ENCODE results near the gene MBD4. TPM values are rescaled to one million over a fixed set of nuclear protein-coding genes. Genes with fewer than 3 reads are reported as not detected.

Gene MBD4
- total RNA-seq, 4 donors from 2014 or later = 15.5 to 42.0 (median 32.8) TPM

- Histone ChIP-seq H3K4me1 (peaks cover 0 to 10% (median 6%) of the 10 kb centered on the region in 4 donors), H3K4me3 (no peak overlapping the region), H3K36me3 (peaks cover 0 to 68% (median 0%) of the 10 kb centered on the region in 3 donors), H3K27me3 (no peaks in the 10 kb centered on the region), H3K27ac (peak overlapping the region in 2 of 4 donors; percentile 63 to 78), H3K9me3 (no peaks in the 10 kb centered on the region)
- WGBS, 2 donors = 95 to 97% methylated on average over 3 of the region's 3 CpGs
- DNase-seq (ENCODE audit: low spot score in 2 of 2) = no peak
- TF ChIP-seq CTCF (IDR thresholded peaks at IDR 0.05) = no peak
- no peak for TF ChIP-seq EP300 (IDR thresholded peaks at IDR 0.05)
- TF ChIP-seq POLR2A (IDR thresholded peaks at IDR 0.05) = no peak
These were observed 20.4 kb upstream of the MBD4 start for GRCh38 chr3:129460155-129460554.

- WGBS, 2 donors = 91 to 96% methylated on average over 1 of the region's 1 CpG
- H3K27me3 ChIP-seq = no peaks in the 10 kb centered on the region
- no peak for DNase-seq (ENCODE audit: low spot score in 2 of 2)
- H3K4me1 ChIP-seq = peaks cover 0 to 17% (median 0%) of the 10 kb centered on the region in 4 donors
- TF ChIP-seq CTCF (IDR thresholded peaks at IDR 0.05) = no peak
- no peak for TF ChIP-seq EP300 (IDR thresholded peaks at IDR 0.05)
- no peak for TF ChIP-seq POLR2A (IDR thresholded peaks at IDR 0.05)
- no peak overlapping the region for H3K4me3 ChIP-seq
- H3K9me3 ChIP-seq = no peaks in the 10 kb centered on the region
- H3K36me3 ChIP-seq = peaks cover 0 to 73% (median 4%) of the 10 kb centered on the region in 3 donors
- H3K27ac ChIP-seq = no peak overlapping the region
These were observed 14.0 kb upstream of the MBD4 start for GRCh38 chr3:129453732-129454131.

GRCh38 chr3:129449279-129450115 lies 9.7 kb upstream of the MBD4 start:
- H3K27ac ChIP-seq = no peak overlapping the region
- WGBS, 2 donors = 33% methylated on average over 5 of the region's 5 CpGs

GRCh38 chr3:129448186-129448895 lies 8.6 kb upstream of the MBD4 start:
- peaks cover 0 to 24% (median 1%) of the 10 kb centered on the region in 3 donors for H3K36me3 ChIP-seq
- TF ChIP-seq CTCF (IDR thresholded peaks at IDR 0.05) (no peak), EP300 (IDR thresholded peaks at IDR 0.05) (no peak), POLR2A (IDR thresholded peaks at IDR 0.05) (no peak)
- 90 to 94% methylated on average over 18 of the region's 18 CpGs for WGBS, 2 donors

More at GRCh38 chr3:129449279-129450115, 9.7 kb upstream of the MBD4 start:
- no peak overlapping the region for H3K4me3 ChIP-seq
- no peaks in the 10 kb centered on the region for H3K9me3 ChIP-seq
- peaks cover 0 to 28% (median 0%) of the 10 kb centered on the region in 4 donors for H3K4me1 ChIP-seq
- no peak for TF ChIP-seq EP300 (IDR thresholded peaks at IDR 0.05)
- TF ChIP-seq POLR2A (IDR thresholded peaks at IDR 0.05) = no peak
- no peak for TF ChIP-seq CTCF (IDR thresholded peaks at IDR 0.05)
- no peaks in the 10 kb centered on the region for H3K27me3 ChIP-seq
- DNase-seq (ENCODE audit: low spot score in 2 of 2) = no peak
- peaks cover 0 to 31% (median 4%) of the 10 kb centered on the region in 3 donors for H3K36me3 ChIP-seq

GRCh38 chr3:129446926-129447325 lies 7.2 kb upstream of the MBD4 start:
- peaks cover 0 to 10% (median 0%) of the 10 kb centered on the region in 3 donors for H3K36me3 ChIP-seq
- no peak for DNase-seq (ENCODE audit: low spot score in 2 of 2)
- TF ChIP-seq POLR2A (IDR thresholded peaks at IDR 0.05) (no peak), EP300 (IDR thresholded peaks at IDR 0.05) (no peak), CTCF (IDR thresholded peaks at IDR 0.05) (no peak)
- no peak overlapping the region for H3K27ac ChIP-seq
- 65 to 72% methylated on average over 1 of the region's 1 CpG for WGBS, 2 donors
- no peaks in the 10 kb centered on the region for H3K9me3 ChIP-seq
- H3K4me3 ChIP-seq = no peak overlapping the region
- H3K4me1 ChIP-seq = peaks cover 0 to 49% (median 17%) of the 10 kb centered on the region in 4 donors
- H3K27me3 ChIP-seq = no peaks in the 10 kb centered on the region

More at GRCh38 chr3:129448186-129448895, 8.6 kb upstream of the MBD4 start:
- Histone ChIP-seq H3K4me3 (no peak overlapping the region), H3K27me3 (no peaks in the 10 kb centered on the region), H3K27ac (no peak overlapping the region), H3K9me3 (no peaks in the 10 kb centered on the region), H3K4me1 (peaks cover 0 to 35% (median 3%) of the 10 kb centered on the region in 4 donors)
- no peak for DNase-seq (ENCODE audit: low spot score in 2 of 2)
